HepG2 (cell line): ENCODE results near the gene RNF10. TPM values are rescaled to one million over a fixed set of nuclear protein-coding genes. Genes with fewer than 3 reads are reported as not detected.

Source experiments
- CREM ChIP-seq, 2 experiments: sonication (generic) in 1 of 2; formaldehyde crosslinking in 1 of 2; IDR thresholded peaks; 2 replicates each; pipeline versions ENCODE4 v1.4.0 to v1.6.1; 2016 to 2020; ENCODE audit warnings: antibody characterized with exemption in 1 of 2, mild to moderate bottlenecking in 1 of 2, missing genetic modification reagents in 1 of 2
- EEA1 ChIP-seq: sonication (generic); formaldehyde crosslinking; IDR thresholded peaks from 2 replicates; pipeline ENCODE4 v1.5.1; 2020; ENCODE audit warnings: mild to moderate bottlenecking, missing genetic modification reagents, borderline replicate concordance
- HNF4A ChIP-seq: sonication (generic); formaldehyde crosslinking; IDR thresholded peaks from 2 replicates; pipeline ENCODE4 v1.4.0; 2020; ENCODE audit warnings: missing genetic modification reagents
- MXI1 ChIP-seq: IDR thresholded peaks from 3 replicates; pipeline ENCODE4 v1.6.1; 2012; ENCODE audit warnings: low read depth, low read length, inconsistent platforms, borderline replicate concordance
- RAD21 ChIP-seq: fragments of 450-650 bp; formaldehyde crosslinking; IDR thresholded peaks from 2 replicates; pipeline ENCODE4 v1.5.0; 2020; ENCODE audit warnings: mild to moderate bottlenecking
- SMC3 ChIP-seq: IDR thresholded peaks from 2 replicates; pipeline ENCODE4 v1.6.1; 2011; ENCODE audit warnings: low read length, improper control_type of control experiment
- SP5 ChIP-seq: IDR thresholded peaks from 2 replicates; pipeline ENCODE4 v1.6.1; 2016; ENCODE audit warnings: low read depth, borderline replicate concordance
- TEAD2 ChIP-seq: sonication (generic); formaldehyde crosslinking; IDR thresholded peaks from 2 replicates; pipeline ENCODE4 v1.9.0; 2021; ENCODE audit warnings: missing genetic modification reagents
- ZMYM3 ChIP-seq: sonication (generic); formaldehyde crosslinking; IDR thresholded peaks from 2 replicates; pipeline ENCODE4 v1.5.1; 2020; ENCODE audit warnings: mild to moderate bottlenecking, missing genetic modification reagents
- ZNF207 ChIP-seq: fragments of 450-650 bp; IDR thresholded peaks from 2 replicates; pipeline ENCODE4 v1.6.1; 2016; ENCODE audit warnings: antibody characterized with exemption, borderline replicate concordance
- ZNF660 ChIP-seq: sonication (generic); formaldehyde crosslinking; IDR thresholded peaks from 2 replicates; pipeline ENCODE4 v1.5.1; 2020; ENCODE audit warnings: mild to moderate bottlenecking, low read depth, missing genetic modification reagents, borderline replicate concordance
- ZNF672 ChIP-seq: sonication (generic); formaldehyde crosslinking; IDR thresholded peaks from 2 replicates; pipeline ENCODE4 v1.8.1; 2022; ENCODE audit warnings: missing genetic modification reagents
- ZNF782 ChIP-seq: sonication (generic); formaldehyde crosslinking; IDR thresholded peaks from 2 replicates; pipeline ENCODE4 v1.4.0; 2020; ENCODE audit warnings: missing genetic modification reagents, mild to moderate bottlenecking, borderline replicate concordance
- polyA plus RNA-seq, 8 experiments: library from polyadenylated mRNA; depleted of rRNA in 3 of 8; stranded (reverse) in 7 of 8; unstranded in 1 of 8; fragments of >200 nt; fragmentation: Illumina TruSeq in 4 of 8; extraction: Trizol in 4 of 8; gene quantifications; 2 replicates each; pipeline versions ENCODE4 v1.2.1 to v1.2.3, GENCODE V29; 2011 to 2016; ENCODE audit warnings: low read depth in 4 of 8, missing spikeins in 1 of 8, mixed read lengths in 1 of 8; ENCODE audit not compliant: insufficient read depth in 1 of 8
- total RNA-seq, 5 experiments: library from RNA; depleted of rRNA; stranded (reverse); fragments of >200 nt; fragmentation: Illumina TruSeq; extraction: Trizol; gene quantifications; 2 replicates each; pipeline ENCODE4 v1.2.3, GENCODE V29; 2016; ENCODE audit warnings: low read depth in 1 of 5
- TF ChIP-seq, protein P1 (sequence below): sonication (generic); formaldehyde crosslinking; IDR thresholded peaks from 2 replicates; pipeline ENCODE4 v1.8.0; 2022; ENCODE audit warnings: mild to moderate bottlenecking, missing genetic modification reagents, borderline replicate concordance
- TF ChIP-seq, protein P2 (sequence below): sonication (generic); formaldehyde crosslinking; IDR thresholded peaks from 2 replicates; pipeline ENCODE4 v1.4.0; 2020; ENCODE audit warnings: missing genetic modification reagents, borderline replicate concordance
- TF ChIP-seq, protein P3 (sequence below): sonication (generic); formaldehyde crosslinking; conservative IDR thresholded peaks from 2 replicates; pipeline ENCODE4 v1.8.0; 2022; ENCODE audit warnings: mild to moderate bottlenecking, moderate library complexity, missing genetic modification reagents
- TF ChIP-seq, protein P4 (sequence below): sonication (generic); formaldehyde crosslinking; conservative IDR thresholded peaks from 2 replicates; pipeline ENCODE4 v1.4.0; 2020; ENCODE audit warnings: missing genetic modification reagents
- TF ChIP-seq, protein P5 (sequence below): sonication (generic); formaldehyde crosslinking; conservative IDR thresholded peaks from 2 replicates; pipeline ENCODE4 v1.5.0; 2020; ENCODE audit warnings: missing genetic modification reagents

Gene RNF10
- total and polyA plus RNA-seq, 2 of the 13 experiments (the other 11 are each of a cell fraction or from before 2014, with no cell fraction given), result 62.5 to 88.0 TPM

DNA sequence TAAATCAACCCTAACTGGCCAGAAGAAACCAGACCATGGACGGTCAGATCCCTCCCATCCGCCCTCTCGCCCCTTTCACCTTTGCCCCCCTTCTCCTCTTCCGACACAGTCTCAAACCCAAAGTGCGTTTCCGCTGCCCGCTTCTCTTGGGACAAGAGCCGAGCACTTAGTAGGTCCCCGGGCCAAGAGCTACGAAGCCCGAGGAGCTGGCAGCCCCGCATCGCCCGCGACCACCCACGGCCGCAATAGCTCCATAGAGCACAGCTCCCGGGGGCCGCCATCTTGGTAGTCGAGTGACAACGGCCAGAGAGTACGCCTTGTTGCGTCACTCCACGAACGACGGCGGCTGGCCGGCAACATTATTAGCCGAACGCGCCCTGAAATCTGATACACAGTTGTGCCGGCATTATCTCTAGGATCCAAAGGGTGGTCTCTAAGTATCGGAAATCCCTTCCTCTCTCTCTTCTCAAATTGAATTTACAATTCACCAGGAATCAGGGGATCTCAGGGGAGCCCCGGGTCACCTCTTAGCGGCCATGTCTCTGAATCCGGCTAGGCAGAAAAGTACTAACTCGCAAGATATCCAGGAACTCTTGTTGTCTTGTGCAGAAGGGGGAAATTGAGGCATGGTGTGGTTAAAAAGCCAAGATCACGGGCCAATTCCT, 5.2 kb upstream of the RNF10 start, which contains the start of gene COQ5 (continued):
- TF ChIP-seq, protein P1, sequence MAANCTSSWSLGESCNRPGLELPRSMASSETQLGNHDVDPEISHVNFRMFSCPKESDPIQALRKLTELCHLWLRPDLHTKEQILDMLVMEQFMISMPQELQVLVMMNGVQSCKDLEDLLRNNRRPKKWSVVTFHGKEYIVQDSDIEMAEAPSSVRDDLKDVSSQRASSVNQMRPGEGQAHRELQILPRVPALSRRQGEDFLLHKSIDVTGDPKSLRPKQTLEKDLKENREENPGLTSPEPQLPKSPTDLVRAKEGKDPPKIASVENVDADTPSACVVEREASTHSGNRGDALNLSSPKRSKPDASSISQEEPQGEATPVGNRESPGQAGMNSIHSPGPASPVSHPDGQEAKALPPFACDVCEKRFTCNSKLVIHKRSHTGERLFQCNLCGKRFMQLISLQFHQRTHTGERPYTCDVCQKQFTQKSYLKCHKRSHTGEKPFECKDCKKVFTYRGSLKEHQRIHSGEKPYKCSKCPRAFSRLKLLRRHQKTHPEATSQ (CRISPR knock-in tag), result no peak
- peak; percentile 53 for TF ChIP-seq HNF4A
- TF ChIP-seq EEA1, result 0 out of 2 replicates have a peak, but pooled peaks have one; percentile 33
- TF ChIP-seq, protein P2, sequence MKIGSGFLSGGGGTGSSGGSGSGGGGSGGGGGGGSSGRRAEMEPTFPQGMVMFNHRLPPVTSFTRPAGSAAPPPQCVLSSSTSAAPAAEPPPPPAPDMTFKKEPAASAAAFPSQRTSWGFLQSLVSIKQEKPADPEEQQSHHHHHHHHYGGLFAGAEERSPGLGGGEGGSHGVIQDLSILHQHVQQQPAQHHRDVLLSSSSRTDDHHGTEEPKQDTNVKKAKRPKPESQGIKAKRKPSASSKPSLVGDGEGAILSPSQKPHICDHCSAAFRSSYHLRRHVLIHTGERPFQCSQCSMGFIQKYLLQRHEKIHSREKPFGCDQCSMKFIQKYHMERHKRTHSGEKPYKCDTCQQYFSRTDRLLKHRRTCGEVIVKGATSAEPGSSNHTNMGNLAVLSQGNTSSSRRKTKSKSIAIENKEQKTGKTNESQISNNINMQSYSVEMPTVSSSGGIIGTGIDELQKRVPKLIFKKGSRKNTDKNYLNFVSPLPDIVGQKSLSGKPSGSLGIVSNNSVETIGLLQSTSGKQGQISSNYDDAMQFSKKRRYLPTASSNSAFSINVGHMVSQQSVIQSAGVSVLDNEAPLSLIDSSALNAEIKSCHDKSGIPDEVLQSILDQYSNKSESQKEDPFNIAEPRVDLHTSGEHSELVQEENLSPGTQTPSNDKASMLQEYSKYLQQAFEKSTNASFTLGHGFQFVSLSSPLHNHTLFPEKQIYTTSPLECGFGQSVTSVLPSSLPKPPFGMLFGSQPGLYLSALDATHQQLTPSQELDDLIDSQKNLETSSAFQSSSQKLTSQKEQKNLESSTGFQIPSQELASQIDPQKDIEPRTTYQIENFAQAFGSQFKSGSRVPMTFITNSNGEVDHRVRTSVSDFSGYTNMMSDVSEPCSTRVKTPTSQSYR, result no peak
- TF ChIP-seq ZNF782, result no peak
- TF ChIP-seq TEAD2 (CRISPR knock-in tag), result no peak
- TF ChIP-seq, protein P3, sequence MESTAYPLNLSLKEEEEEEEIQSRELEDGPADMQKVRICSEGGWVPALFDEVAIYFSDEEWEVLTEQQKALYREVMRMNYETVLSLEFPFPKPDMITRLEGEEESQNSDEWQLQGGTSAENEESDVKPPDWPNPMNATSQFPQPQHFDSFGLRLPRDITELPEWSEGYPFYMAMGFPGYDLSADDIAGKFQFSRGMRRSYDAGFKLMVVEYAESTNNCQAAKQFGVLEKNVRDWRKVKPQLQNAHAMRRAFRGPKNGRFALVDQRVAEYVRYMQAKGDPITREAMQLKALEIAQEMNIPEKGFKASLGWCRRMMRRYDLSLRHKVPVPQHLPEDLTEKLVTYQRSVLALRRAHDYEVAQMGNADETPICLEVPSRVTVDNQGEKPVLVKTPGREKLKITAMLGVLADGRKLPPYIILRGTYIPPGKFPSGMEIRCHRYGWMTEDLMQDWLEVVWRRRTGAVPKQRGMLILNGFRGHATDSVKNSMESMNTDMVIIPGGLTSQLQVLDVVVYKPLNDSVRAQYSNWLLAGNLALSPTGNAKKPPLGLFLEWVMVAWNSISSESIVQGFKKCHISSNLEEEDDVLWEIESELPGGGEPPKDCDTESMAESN (CRISPR knock-in tag), result peak; percentile 64; the same call in 1 of the 2 replicates
- TF ChIP-seq ZMYM3 (CRISPR knock-in tag), result peak; percentile 68; the same call in 1 of the 2 replicates
- no peak for TF ChIP-seq RAD21
- peak; percentile 72; the same call in 1 of the 3 replicates for TF ChIP-seq MXI1
- TF ChIP-seq, protein P4, sequence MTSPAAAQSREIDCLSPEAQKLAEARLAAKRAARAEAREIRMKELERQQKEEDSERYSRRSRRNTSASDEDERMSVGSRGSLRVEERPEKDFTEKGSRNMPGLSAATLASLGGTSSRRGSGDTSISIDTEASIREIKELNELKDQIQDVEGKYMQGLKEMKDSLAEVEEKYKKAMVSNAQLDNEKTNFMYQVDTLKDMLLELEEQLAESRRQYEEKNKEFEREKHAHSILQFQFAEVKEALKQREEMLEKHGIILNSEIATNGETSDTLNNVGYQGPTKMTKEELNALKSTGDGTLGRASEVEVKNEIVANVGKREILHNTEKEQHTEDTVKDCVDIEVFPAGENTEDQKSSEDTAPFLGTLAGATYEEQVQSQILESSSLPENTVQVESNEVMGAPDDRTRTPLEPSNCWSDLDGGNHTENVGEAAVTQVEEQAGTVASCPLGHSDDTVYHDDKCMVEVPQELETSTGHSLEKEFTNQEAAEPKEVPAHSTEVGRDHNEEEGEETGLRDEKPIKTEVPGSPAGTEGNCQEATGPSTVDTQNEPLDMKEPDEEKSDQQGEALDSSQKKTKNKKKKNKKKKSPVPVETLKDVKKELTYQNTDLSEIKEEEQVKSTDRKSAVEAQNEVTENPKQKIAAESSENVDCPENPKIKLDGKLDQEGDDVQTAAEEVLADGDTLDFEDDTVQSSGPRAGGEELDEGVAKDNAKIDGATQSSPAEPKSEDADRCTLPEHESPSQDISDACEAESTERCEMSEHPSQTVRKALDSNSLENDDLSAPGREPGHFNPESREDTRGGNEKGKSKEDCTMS (CRISPR knock-in tag), result no peak
- no peak for TF ChIP-seq ZNF207
- peak; percentile 18; the same call in 1 of the 2 replicates for TF ChIP-seq SP5 (CRISPR knock-in tag)
- TF ChIP-seq SMC3, result no peak
- no peak for TF ChIP-seq ZNF660
- TF ChIP-seq, protein P5, sequence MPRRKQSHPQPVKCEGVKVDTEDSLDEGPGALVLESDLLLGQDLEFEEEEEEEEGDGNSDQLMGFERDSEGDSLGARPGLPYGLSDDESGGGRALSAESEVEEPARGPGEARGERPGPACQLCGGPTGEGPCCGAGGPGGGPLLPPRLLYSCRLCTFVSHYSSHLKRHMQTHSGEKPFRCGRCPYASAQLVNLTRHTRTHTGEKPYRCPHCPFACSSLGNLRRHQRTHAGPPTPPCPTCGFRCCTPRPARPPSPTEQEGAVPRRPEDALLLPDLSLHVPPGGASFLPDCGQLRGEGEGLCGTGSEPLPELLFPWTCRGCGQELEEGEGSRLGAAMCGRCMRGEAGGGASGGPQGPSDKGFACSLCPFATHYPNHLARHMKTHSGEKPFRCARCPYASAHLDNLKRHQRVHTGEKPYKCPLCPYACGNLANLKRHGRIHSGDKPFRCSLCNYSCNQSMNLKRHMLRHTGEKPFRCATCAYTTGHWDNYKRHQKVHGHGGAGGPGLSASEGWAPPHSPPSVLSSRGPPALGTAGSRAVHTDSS (CRISPR knock-in tag), result no peak
- no peak for TF ChIP-seq ZNF672 (CRISPR knock-in tag)
- TF ChIP-seq CREM (IDR thresholded peaks at IDR 0.05), result peak; percentile 92
- TF ChIP-seq CREM (CRISPR knock-in tag; IDR thresholded peaks at IDR 0.05), result peak; percentile 42; the same call in 1 of the 2 replicates
